ENCODE results near the gene SLC6A2.
A peak's percentile ranks its signal among the peaks of the same experiment; 100 is the strongest.
"Not testable (repeated sequence)": the region's sequence is repeated elsewhere in the genome, so short reads cannot be mapped to it uniquely, and the experiment has no call there.

SLC6A2 gene

DNA sequence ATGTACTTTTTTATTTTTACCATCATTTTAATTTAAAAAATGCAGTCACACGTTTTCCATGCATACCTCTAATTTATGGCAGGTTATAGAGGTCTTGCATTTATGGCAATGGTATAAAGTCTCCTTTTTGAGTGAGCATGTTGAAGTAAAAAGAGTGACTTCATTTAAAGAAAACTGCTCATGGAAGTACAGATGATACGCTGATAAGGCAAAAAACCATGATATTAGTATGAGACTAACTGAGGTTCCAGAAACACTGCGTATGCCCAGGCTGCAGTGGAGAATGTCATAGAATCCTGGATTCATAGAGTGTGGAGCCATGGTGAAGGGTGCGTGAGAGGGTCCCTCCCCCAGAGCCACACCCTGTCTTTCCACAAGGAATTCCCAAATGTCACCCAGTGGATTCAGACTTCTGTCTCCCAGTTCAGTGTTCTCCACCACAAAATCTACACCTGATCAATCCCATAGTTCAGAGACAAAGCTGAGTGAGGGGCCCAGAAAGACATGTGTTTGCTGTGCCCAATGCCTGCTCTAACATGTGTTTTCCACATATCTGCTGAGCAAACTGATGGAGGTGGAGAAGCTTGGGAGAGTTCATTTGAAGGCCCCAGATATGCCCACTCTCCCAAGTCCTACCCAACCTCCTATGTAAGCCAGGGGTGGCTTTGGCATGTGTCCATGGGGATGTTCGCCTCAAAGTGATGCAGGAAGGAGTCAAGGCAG is 69.4 kb downstream of the SLC6A2 start:
- DNase-seq: no peak

DNA sequence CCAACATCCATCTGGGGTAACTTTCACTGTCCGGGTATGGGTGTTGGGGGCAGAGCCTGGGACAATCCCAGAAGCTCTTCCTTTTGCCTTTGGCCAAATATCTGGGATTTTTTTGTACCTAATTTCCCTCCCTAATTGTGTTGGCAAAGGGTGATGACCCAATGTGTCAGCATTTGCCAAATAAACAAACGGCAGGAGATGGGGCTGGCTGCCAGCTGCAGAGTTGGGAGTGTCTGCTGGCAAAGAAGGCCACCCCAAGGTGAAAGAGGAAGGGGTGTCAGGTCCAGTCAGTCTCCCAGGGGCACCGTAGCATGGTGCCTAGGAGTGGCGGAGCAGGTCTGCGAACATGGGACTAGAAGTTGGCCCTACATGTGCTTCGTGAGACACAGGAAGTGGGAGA is 73.0 kb downstream of the SLC6A2 start:
- no peak for DNase-seq

DNA sequence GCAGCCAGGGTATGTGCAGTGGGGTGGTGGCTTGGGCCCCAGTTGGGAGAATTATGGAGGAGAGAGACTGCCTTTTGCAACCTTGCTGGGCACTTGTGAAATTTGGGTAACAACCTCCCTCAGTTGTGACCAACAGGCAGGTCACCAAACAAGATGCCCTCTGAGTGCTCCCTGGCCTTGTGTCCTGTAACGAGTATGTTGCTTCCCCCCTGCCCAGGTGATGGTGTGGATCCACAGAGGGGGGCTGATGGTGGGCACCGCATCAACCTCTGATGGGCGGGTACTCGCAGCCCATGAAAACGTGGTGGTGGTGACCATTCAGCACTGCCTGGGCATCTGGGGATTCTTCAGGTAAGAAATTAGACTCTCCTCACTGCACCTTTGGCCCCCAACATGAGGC is 74.3 kb downstream of the SLC6A2 start:
- DNase-seq: no peak

DNA sequence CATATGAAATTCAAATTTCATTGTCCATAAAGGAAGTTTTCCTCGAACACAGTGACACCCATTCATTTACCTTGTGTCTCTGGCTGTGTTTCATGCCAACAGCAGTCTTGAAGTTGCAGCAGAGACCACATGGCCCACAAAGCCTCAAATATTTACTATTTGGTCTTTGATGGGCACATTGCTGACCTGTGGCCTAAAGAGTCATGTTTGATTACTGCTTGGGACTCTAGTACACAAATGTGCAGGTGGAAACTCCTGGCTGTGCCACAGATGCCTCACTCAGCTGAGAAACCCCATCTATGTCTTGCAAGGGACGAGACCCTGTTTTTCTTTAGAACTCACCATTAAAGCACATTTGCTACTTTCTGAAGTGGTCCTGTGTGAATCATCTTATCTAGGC is 76.7 kb downstream of the SLC6A2 start:
- DNase-seq: no peak

DNA sequence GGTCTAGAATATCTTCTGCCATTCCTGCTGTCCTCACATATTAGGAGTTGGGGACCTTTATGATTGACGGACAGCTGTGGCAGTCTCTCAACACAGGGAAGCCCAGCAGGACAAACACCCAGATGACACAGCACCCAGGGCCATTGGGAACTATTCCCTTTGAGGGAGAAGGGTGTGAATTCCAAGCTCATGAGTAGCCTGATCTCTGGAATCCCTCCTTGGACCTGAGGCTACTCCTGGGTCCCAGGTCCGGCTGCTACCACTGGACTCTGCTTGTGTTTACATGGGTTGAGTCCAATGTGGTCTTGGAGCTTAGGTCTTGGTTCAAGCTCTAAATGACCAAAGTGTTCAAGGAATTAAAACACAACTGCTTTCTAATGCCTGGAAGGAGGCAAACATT is 78.9 kb downstream of the SLC6A2 start:
- no peak for DNase-seq

DNA sequence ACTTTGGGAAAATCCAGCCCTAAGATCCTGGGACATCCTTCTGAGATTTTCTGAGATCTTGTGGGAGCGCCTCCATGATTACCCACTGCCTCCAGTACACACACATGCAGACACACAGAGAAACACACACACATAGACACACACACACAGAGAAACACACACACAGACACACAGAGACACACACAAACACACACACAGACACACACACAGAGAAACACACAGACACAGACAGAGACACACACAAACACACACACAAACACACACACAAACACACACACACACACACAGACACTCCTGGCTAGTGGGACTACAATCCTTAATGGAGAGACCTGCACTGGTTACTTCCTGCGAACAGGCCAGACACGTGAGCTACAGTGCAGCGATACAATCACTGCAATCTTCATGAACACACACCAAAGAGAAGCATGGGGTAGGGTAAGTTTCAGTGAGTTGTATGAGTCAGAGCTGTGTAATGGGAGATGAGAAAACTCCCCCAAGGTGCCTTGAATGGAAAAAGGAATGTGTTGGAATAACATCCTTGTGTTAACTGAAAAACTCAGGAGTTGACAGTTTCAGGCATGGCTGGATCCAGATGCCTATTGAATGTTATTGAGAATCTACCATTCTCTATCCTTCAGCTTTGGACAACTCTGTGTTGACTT is 79.5 kb downstream of the SLC6A2 start:
- DNase-seq: no peak

DNA sequence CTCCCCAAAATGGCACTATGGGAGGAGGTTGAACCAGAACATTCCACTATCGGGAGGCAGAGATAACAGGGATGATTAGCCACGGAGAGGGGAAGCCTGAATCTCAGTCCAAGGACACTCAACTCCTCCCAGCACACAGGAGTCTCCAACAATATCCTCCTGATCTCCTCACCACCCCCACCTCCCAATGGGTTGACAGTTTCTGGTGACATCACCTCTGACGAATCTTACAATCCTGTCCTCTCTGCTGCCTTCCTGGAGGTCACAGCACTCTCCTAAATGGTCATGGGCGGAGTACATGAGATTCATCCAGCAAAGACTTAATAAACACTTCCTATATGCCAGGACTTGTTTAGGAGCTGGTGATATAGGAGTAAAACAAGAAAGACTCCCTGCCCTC is 80.9 kb downstream of the SLC6A2 start:
- no peak for DNase-seq

DNA sequence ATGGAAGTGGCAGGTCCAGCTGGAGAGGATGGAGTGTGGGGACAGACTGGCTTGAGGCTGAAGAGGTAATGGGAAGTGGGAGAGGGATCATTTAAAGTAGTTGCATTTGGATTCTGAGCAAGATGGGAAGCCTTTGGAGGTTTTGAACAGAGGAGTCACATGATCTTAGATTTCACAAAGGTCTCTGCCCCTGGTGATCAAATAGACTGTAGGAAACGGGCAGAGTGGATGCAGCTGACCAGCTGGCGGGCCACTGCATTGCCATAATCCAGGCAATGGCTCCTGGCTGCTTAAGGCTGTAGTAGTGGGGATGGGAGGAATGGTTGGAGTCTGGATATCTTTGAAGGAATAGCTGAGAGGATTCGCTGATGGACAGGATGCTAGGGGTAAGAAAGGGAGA is 81.5 kb downstream of the SLC6A2 start:
- DNase-seq: no peak

DNA sequence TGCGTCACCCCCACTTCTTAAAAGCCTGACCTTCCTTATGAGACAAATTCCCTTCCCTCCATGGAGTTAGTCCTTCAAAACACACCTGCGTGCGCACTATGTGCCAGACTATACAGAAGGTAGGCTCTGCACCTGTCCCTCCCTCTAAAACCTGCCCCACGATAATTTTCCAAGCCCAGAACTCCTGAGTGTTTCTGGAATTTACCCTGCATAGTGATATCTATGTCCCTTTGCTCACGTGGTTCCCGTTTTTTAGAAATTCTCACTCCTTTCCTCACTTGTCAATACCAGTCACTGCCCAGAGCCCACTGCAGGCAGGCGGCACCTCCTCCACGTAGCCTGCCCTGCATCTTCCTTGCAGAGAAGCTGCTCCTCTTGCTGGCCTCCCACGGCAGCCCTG is 82.2 kb downstream of the SLC6A2 start:
- no peak for DNase-seq

DNA sequence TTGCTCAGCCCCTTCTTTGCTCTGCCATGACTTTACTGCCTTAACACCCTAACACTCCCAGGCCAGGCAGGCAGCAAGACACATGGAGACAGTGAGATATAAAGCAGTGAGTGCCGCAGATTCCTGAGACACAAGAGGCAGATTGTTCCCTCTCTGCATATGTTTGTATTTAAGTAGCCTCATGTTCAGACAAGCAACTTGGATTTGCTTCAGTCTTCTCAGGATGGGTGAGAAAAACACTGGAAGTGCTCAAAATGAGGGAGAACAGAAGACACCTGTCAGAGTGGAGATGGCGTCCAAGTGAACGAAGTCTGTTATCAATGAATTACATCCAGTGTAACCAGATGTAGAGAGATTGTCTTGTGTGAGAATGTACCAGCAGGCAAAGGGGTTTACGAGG is 90.3 kb downstream of the SLC6A2 start:
- DNase-seq: no peak

DNA sequence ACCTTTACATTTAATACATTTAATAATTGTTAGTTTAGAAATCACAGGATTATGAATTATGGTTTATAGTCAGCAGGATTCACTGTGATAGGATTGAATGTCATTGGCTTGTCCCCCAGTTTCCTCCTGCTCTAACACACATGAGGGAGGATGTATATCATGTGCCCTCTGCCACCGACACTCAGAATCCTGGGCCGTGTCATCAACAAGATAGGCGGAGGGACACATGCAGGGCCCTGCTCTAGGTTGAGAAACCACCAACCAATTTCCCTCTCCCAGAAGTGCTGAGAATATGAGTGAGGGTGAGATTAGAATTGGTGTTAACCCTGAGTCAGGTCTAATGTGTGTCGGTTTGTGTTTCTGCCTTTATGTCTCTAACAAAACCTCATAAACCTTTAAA is 92.0 kb downstream of the SLC6A2 start:
- DNase-seq: no peak

- peak; percentile 52 for DNase-seq
These were observed 96.8 kb downstream of the SLC6A2 start for GRCh38 chr16:55752465-55753144.

DNA sequence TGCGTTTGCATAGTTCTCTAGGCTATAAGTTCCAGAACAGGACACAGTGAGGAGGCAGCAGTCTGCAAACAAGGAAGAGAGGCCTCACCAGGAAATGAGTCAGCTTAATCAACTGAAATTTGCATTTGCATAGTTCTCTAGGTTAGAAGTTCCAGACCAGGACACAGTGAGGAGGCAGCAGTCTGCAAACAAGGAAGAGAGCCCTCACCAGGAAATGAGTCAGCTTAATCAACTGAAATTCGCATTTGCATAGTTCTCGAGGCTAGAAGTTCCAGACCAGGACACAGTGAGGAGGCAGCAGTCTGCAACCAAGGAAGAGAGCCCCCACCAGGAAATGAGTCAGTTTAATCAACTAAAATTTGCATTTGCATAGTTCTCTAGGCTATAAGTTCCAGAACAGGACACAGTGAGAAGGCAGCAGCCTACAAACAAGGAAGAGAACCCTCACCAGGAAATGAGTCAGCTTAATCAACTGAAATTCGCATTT is 97.4 kb downstream of the SLC6A2 start:
- DNase-seq: not testable (repeated sequence)
